GM12892 (cell line): Measurements from ENCODE around the gene GSTM3.

Source experiments
- POLR2A ChIP-seq: IDR thresholded peaks from 2 replicates; pipeline ENCODE4 v1.6.1; 2011; ENCODE audit warnings: low read depth, low read length, control low read depth
- POLR2AphosphoS5 ChIP-seq: IDR thresholded peaks from 2 replicates; pipeline ENCODE4 v1.6.1; 2011; ENCODE audit warnings: low read depth, low read length, control low read depth
- TAF1 ChIP-seq: IDR thresholded peaks from 2 replicates; pipeline ENCODE4 v1.6.1; 2011; ENCODE audit warnings: low read depth, mild to moderate bottlenecking, control low read depth, low read length, borderline replicate concordance

GRCh38 chr1:109757936-109758786, 17.3 kb upstream of the GSTM3 start:
- TF ChIP-seq POLR2A (no peak), POLR2AphosphoS5 (no peak), TAF1 (no peak)
